Measurements from ENCODE around the gene RPS19. TPM values are rescaled to one million over a fixed set of nuclear protein-coding genes. Genes with fewer than 3 reads are reported as not detected.
A peak's percentile ranks its signal among the peaks of the same experiment; 100 is the strongest.

The RPS19 gene
- total and polyA plus RNA-seq, 10 of the 15 experiments (the other 5 are each of a cell fraction or from before 2014, with no cell fraction given) = 2,615 to 5,578 (median 4,127) TPM

- Histone ChIP-seq H3K36me3 (ENCODE audit: control insufficient read depth in 2 of 2, insufficient read depth in 2 of 2, low read length in 1 of 2) (peaks cover 21% of the 10 kb centered on the region in 2 experiments), H3K79me2 (ENCODE audit: control insufficient read depth, insufficient read depth, low read length) (peaks cover 27% of the 10 kb centered on the region), H3K4me1 (ENCODE audit: control insufficient read depth, insufficient read depth, low read length) (peaks cover 82% of the 10 kb centered on the region), H2AFZ (ENCODE audit: control insufficient read depth, low read depth, low read length) (no peak overlapping the region), H3K4me3 (no peak overlapping the region; the same call in 1 of the 2 replicates), H4K20me1 (ENCODE audit: control insufficient read depth, insufficient read depth) (peaks cover 8% of the 10 kb centered on the region), H3K27ac (ENCODE audit: control insufficient read depth, insufficient read depth) (peak overlapping the region; percentile 72), H3K9ac (ENCODE audit: control insufficient read depth, insufficient read depth, low read length) (peak overlapping the region; percentile 45; the same call in 1 of the 2 replicates), H3K4me2 (ENCODE audit: control insufficient read depth, insufficient read depth) (peak overlapping the region; percentile 5; the same call in 1 of the 2 replicates), H3K9me3 (replicated peaks; ENCODE audit: control insufficient read depth, insufficient read depth, low read length) (no peaks in the 10 kb centered on the region), H3K27me3 (replicated peaks in 1 of 2; ENCODE audit: control insufficient read depth in 2 of 2, insufficient read depth in 2 of 2, low read length in 1 of 2) (no peaks in the 10 kb centered on the region)
- TF ChIP-seq HDGF (IDR thresholded peaks at IDR 0.05) (no peak), POU2F2 (IDR thresholded peaks at IDR 0.05; ENCODE audit: borderline replicate concordance, low read depth, low read length) (peak; percentile 7; the same call in 1 of the 3 replicates), MTA3 (IDR thresholded peaks at IDR 0.05; ENCODE audit: borderline replicate concordance, low read length) (peak; percentile 21; the same call in 1 of the 2 replicates), RB1 (IDR thresholded peaks at IDR 0.05; ENCODE audit: borderline replicate concordance) (no peak), FOXM1 (IDR thresholded peaks at IDR 0.05; ENCODE audit: low read depth, low read length) (no peak), ATF2 (IDR thresholded peaks at IDR 0.05; ENCODE audit: low read length) (no peak), MYB (IDR thresholded peaks at IDR 0.05; ENCODE audit: borderline replicate concordance, low read depth, low read length) (no peak), PAX5 (IDR thresholded peaks at IDR 0.05; ENCODE audit: borderline replicate concordance, low read depth, low read length) (no peak), TBL1XR1 (IDR thresholded peaks at IDR 0.05; ENCODE audit: low read depth, low read length) (no peak)
- TF ChIP-seq, protein P1, sequence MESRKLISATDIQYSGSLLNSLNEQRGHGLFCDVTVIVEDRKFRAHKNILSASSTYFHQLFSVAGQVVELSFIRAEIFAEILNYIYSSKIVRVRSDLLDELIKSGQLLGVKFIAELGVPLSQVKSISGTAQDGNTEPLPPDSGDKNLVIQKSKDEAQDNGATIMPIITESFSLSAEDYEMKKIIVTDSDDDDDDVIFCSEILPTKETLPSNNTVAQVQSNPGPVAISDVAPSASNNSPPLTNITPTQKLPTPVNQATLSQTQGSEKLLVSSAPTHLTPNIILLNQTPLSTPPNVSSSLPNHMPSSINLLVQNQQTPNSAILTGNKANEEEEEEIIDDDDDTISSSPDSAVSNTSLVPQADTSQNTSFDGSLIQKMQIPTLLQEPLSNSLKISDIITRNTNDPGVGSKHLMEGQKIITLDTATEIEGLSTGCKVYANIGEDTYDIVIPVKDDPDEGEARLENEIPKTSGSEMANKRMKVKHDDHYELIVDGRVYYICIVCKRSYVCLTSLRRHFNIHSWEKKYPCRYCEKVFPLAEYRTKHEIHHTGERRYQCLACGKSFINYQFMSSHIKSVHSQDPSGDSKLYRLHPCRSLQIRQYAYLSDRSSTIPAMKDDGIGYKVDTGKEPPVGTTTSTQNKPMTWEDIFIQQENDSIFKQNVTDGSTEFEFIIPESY (IDR thresholded peaks at IDR 0.05) = no peak
- WGBS (ENCODE audit: insufficient coverage, insufficient replicate concordance, low lambda C conversion rate, missing lambda C conversion rate) = 72% methylated on average over 12 of the region's 12 CpGs
- ChIA-PET SMC1A (ENCODE audit: uncharacterized antibody, unreplicated experiment) (interaction anchor here (0.7 to 8.2 kb wide), 8 partner anchors 9 to 86 kb away, joined by 3 to 57 read pairs (median 18); partner anchors contain the start of gene RPS19), POLR2A (interaction anchor here (0.6 to 6.6 kb wide), 5 partner anchors 10 to 72 kb away, joined by 6 to 90 read pairs (median 14); partner anchors contain the start of gene RPS19), CTCF (interaction anchor here (0.6 to 9.0 kb wide), 10 partner anchors 8 to 394 kb away, joined by 5 to 136 read pairs (median 26); partner anchors contain the start of genes ARHGEF1, ERFL, RABAC1 and RPS19), RAD21 (ENCODE audit: unreplicated experiment) (interaction anchor here (1.3 to 8.7 kb wide), 11 partner anchors 9 to 86 kb away, joined by 5 to 120 read pairs (median 8); partner anchors contain the start of genes ARHGEF1, RABAC1 and RPS19)
- FAIRE-seq (no peak), DNase-seq (ENCODE audit: low read depth, low spot score) (no peak), ATAC-seq (no peak)
- no TSS peak for BruUV-seq (replicated peaks)
- in situ Hi-C loops (cut with MboI) = loop anchor here (5.0 kb wide), 1 partner anchor 75 kb away; no protein-coding TSS in a partner anchor
- intact Hi-C loops (cut with micrococcal nuclease; ENCODE audit: unreplicated experiment) = no loop called here
Observed at GRCh38 chr19:41872384-41872774, 12.3 kb downstream of the RPS19 start.

Measured in GM12878 (cell line).